Measurements from ENCODE around the gene PCSK4. TPM values are rescaled to one million over a fixed set of nuclear protein-coding genes. Genes with fewer than 3 reads are reported as not detected.

Gene PCSK4
- total and polyA plus RNA-seq, 2 of the 4 experiments (the other 2 are of a cell fraction), result 0.72 to 1.7 TPM

DNA sequence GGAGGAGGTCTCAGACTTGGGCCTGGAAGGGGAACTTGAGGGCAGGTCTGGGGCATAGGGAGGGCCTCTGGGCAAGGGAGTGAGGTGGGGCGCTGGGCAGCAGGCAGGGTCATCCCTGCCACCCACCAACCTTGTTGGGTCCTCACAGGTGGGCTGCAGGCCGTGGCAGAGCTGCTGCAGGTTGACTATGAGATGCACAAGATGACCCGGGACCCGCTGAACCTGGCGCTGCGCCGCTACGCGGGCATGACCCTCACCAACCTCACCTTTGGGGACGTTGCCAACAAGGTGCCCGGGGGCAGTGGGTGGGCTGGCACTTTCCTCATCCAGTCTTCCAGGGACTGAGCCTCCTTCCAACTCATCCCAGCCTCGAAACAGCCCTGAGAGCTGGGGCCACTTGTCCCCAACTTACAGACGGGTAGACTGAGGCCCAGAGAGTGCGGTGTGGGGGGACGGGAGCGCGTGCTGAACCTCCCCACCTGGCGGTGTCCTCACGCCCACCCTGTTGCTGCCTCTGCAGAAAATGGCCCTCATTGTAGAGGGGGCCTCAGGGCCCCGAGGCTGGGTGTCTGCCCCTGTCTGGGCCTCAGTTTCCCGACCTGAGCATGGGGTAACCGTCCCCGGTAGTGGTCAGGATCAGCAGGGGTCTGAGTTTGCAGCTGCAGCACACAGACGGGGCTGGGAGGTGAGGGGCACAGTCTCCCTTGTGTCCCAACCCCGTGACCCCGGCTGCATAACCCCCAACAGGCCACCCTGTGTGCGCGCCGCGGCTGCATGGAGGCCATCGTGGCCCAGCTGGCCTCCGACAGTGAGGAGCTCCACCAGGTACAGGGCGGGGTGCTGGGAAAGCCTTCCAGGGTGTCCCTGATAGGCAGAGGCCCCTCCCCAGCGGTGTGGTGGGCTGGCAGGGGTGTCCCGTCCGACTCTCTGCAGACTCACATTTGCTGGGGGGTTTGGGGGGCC, 29.8 kb downstream of the PCSK4 start:
- Histone ChIP-seq H4K91ac (ENCODE audit: insufficient read depth, low read depth, low read length) (no peak overlapping the region), H2BK5ac (ENCODE audit: low read depth, low read length, poor library complexity, severe bottlenecking) (no peak overlapping the region), H2BK15ac (ENCODE audit: low read depth, low read length) (no peak overlapping the region), H4K8ac (ENCODE audit: low read depth in 2 of 2, low read length in 2 of 2) (no peak overlapping the region), H4K5ac (ENCODE audit: low read depth, low read length) (no peak overlapping the region), H3K9ac (ENCODE audit: low read depth, low read length) (no peak overlapping the region), H3K36me3 (ENCODE audit: control insufficient read depth, insufficient read depth, low read length) (peaks cover 3% of the 10 kb centered on the region; the same call in 1 of the 2 replicates), H3K4me2 (ENCODE audit: low read depth, low read length) (no peak overlapping the region), H2BK120ac (ENCODE audit: low read depth, low read length) (no peak overlapping the region), H3K27me3 (ENCODE audit: control insufficient read depth, insufficient read depth, low read length) (peaks cover 22% of the 10 kb centered on the region), H3K23ac (ENCODE audit: low read depth, low read length) (no peak overlapping the region), H3K9me1 (ENCODE audit: insufficient read depth, low read length) (0 out of 2 replicates have a peak, but pooled peaks cover 2% of the 10 kb centered on the region), H3K14ac (replicated peaks; ENCODE audit: low read depth, low read length) (no peak overlapping the region), H3K9me3 (ENCODE audit: control insufficient read depth, insufficient read depth, low read length) (no peaks in the 10 kb centered on the region), H3K4ac (ENCODE audit: low read depth, low read length) (no peak overlapping the region), H3K56ac (ENCODE audit: extremely low read depth, insufficient read depth, low read length) (no peak overlapping the region), H2AK5ac (ENCODE audit: low read depth, low read length) (no peak overlapping the region), H2BK20ac (ENCODE audit: low read depth, low read length) (no peak overlapping the region), H3K4me3 (ENCODE audit: insufficient read depth, low read depth, low read length) (no peak overlapping the region), H3K27ac (ENCODE audit: insufficient read depth, low read length) (no peak overlapping the region), H2AK9ac (replicated peaks; ENCODE audit: low read depth, low read length, poor library complexity) (no peak overlapping the region), H2AFZ (replicated peaks; ENCODE audit: low read length, poor library complexity) (no peak overlapping the region), H3K79me1 (ENCODE audit: low read depth in 1 of 2, low read length in 2 of 2) (no peaks in the 10 kb centered on the region), H3K4me1 (ENCODE audit: control insufficient read depth, insufficient read depth, low read length) (no peaks in the 10 kb centered on the region), H4K20me1 (ENCODE audit: insufficient read depth, low read length) (peaks cover 30% of the 10 kb centered on the region), H3K18ac (ENCODE audit: low read depth, low read length) (no peak overlapping the region)
- DNase-seq, result no peak
- dilution Hi-C loops (cut with HindIII; ENCODE audit: low sequenced_read_pairs, unreplicated experiment), result no loop called here
- ATAC-seq (ENCODE audit: low read depth), result no peak
- CTCF ChIA-PET, result no interaction called here
- WGBS, 2 experiments (ENCODE audit: extremely low coverage in 2 of 2, insufficient read length in 1 of 2), result 90% methylated on average over 20 of the region's 36 CpGs; no CpG with 5 or more reads in 1 of the 2 experiments
- BruUV-seq (replicated peaks), result no TSS peak
- intact Hi-C loops (cut with micrococcal nuclease), result no loop called here
- in situ Hi-C loops (cut with MboI; ENCODE audit: low sequenced_read_pairs), result no loop called here
- POLR2A ChIA-PET (ENCODE audit: unreplicated experiment), result no interaction called here
- TF ChIP-seq, protein P1, sequence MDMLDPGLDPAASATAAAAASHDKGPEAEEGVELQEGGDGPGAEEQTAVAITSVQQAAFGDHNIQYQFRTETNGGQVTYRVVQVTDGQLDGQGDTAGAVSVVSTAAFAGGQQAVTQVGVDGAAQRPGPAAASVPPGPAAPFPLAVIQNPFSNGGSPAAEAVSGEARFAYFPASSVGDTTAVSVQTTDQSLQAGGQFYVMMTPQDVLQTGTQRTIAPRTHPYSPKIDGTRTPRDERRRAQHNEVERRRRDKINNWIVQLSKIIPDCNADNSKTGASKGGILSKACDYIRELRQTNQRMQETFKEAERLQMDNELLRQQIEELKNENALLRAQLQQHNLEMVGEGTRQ (IDR thresholded peaks at IDR 0.05; ENCODE audit: low read depth, low read length), result no peak
- TF ChIP-seq NFE2L2 (IDR thresholded peaks at IDR 0.05; ENCODE audit: low read depth, low read length) (no peak), RFX5 (IDR thresholded peaks at IDR 0.05; ENCODE audit: low read depth, low read length) (no peak), MAZ (IDR thresholded peaks at IDR 0.05; ENCODE audit: borderline replicate concordance, low read depth, low read length) (no peak), RCOR1 (IDR thresholded peaks at IDR 0.05; ENCODE audit: insufficient replicate concordance, low read length) (no peak), CEBPB (IDR thresholded peaks at IDR 0.05; ENCODE audit: low read depth, low read length) (no peak), MAFK (IDR thresholded peaks at IDR 0.05; ENCODE audit: low read depth, low read length) (no peak), BHLHE40 (IDR thresholded peaks at IDR 0.05; ENCODE audit: low read depth, low read length) (no peak)
- TF ChIP-seq, protein P2, sequence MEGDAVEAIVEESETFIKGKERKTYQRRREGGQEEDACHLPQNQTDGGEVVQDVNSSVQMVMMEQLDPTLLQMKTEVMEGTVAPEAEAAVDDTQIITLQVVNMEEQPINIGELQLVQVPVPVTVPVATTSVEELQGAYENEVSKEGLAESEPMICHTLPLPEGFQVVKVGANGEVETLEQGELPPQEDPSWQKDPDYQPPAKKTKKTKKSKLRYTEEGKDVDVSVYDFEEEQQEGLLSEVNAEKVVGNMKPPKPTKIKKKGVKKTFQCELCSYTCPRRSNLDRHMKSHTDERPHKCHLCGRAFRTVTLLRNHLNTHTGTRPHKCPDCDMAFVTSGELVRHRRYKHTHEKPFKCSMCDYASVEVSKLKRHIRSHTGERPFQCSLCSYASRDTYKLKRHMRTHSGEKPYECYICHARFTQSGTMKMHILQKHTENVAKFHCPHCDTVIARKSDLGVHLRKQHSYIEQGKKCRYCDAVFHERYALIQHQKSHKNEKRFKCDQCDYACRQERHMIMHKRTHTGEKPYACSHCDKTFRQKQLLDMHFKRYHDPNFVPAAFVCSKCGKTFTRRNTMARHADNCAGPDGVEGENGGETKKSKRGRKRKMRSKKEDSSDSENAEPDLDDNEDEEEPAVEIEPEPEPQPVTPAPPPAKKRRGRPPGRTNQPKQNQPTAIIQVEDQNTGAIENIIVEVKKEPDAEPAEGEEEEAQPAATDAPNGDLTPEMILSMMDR (conservative IDR thresholded peaks at IDR 0.05; ENCODE audit: low read depth, low read length), result no peak

All from IMR-90 (cell line).